ENCODE results near the gene FBXW7.

FBXW7 gene

GRCh38 chr4:152512483-152512882 lies 23.4 kb downstream of the FBXW7 start:
- no peak for DNase-seq (ENCODE audit: low read depth, low spot score)

DNA sequence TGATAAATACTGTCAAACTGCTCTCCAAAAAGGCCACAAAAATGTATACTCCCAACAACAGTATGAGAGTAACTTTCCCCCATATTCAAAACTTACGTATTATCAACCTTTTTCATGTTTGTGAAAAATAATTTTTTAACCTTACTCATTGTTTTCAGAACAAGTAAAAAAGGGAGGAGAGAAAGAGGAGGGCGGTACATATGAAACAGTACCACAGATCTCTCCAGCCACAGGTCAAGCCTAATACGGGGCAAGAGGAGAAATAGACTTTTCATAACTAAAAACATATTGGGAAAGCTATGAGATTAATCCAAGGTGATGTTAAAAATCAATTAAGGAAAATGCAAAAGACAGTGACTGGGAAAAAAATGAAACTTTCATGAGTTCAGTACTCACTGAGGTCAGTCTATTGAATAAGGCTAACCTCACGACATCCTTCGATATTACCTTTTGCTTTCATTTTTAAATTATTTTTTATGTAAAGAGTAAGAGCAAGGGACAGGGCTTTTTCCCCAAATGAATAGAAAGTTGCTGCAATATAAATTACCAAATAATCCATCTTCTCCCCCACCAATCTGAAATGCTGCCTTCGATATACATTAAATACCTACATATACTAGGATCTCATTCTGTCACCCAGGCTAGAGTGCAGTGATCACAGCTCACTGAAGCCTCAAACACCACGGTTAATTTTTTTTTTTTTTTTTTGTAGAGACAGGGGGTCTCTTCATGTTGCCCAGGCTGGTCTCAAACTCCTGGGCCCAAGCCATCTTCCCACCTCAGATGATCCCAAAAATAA lies 25.3 kb downstream of the FBXW7 start:
- DNase-seq (ENCODE audit: low read depth, low spot score): no peak

GRCh38 chr4:152509595-152510225 lies 26.2 kb downstream of the FBXW7 start:
- DNase-seq (ENCODE audit: low read depth, low spot score): no peak

GRCh38 chr4:152508818-152509217 lies 27.1 kb downstream of the FBXW7 start:
- DNase-seq (ENCODE audit: low read depth, low spot score): no peak

DNA sequence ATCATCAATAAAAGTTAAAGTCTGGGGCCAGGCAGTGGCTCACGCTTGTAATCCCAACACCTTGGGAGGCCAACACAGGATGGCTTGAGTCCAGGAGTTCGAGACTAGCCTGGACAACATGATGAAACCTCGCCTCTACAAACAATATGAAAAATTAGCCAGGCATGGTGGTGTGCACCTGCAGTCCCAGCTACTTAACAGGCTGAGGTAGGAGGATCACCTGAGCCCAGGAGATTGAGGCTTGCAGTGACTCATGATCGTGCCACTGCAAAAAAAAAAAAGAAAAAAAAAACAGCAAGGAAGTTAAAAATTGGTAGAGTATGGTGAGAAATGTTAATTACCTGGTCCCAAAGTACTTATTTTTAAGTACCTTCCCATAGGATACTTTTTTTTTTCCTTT lies 27.5 kb downstream of the FBXW7 start:
- no peak for DNase-seq (ENCODE audit: low read depth, low spot score)

GRCh38 chr4:152503653-152504290 lies 32.1 kb downstream of the FBXW7 start:
- no peak for DNase-seq (ENCODE audit: low read depth, low spot score)

DNA sequence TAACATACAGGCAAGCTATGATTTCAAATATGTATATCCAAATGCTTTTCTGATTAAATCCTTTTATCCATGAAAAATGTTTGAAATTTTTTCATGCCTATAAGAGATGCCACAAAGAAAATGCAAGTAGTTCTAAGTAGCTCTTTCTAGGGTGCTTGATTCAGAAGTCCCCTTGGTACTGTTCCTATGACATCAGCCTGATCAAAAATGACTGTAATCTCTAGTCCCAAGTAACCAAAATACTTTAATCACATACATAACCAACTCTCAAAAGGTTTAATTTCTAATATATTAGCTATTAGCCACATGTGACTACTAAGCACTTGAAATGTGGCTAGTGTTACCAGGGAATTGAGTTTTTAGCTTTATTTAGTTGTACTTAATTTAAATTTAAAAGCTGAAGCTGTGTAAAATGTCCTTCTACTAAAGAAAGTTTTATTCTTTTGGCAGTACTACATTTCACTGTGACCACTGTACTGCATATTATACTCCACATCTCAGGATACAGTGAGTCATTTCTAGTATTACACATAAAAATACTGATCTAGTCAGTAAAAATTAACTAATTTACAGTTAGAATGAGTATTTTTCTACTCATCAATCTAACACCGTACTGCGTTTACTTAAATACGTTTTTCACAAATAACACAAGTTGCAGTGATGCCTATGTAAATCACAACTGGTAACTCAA lies 33.9 kb downstream of the FBXW7 start:
- DNase-seq (ENCODE audit: low read depth, low spot score): no peak

DNA sequence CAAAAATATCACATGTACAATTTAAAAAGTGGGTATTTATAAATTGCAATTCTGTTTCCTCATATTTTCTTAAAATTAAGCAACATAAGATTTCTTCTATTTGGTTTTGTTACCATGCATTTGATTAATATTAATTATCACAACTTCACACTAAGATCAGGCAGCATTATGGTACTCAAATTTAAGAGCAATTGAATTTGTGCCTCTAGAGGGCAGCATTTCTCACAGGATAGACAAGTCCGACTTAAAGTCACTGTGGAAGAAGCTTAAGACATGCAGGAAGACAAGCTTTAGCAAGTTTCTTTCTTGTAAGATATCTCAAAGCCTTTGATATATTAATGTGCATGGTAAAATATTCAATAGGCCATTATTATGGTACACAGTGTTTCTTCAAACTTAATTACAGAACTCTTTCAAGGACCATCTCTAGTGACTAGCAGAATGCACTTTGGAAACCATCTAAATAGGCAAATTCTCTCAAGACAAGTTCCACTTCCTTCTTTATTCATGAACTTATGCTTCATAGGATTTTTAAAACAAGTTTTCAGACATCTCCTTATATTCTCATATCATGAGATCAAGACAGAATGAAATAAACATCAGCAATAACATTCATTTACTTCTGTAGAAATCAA lies 35.0 kb downstream of the FBXW7 start:
- DNase-seq (ENCODE audit: low read depth, low spot score): peak; percentile 53

DNA sequence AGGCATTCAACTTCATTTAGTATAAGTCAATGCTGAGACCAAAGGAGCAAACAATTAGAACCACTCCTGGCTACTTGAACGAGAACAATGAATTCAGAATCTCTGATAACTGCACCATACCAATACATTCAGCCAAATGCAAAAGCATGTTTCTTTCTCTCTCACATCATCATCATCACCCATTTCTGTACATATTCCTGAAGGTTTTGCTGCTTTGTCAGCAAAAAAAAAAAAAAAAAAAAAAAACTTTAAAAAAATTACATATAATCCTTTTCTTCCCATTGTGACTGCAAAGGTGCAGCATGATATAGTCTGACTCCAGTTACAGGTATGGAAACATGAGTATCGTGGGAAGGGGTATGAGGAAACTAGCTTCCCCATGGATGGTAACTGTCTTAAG lies 35.6 kb downstream of the FBXW7 start:
- DNase-seq (ENCODE audit: low read depth, low spot score): no peak

- no peak for DNase-seq (ENCODE audit: low read depth, low spot score)
These were observed 36.5 kb downstream of the FBXW7 start for GRCh38 chr4:152499344-152499743.

GRCh38 chr4:152494020-152494419 lies 41.9 kb downstream of the FBXW7 start:
- no peak for DNase-seq (ENCODE audit: low read depth, low spot score)

DNA sequence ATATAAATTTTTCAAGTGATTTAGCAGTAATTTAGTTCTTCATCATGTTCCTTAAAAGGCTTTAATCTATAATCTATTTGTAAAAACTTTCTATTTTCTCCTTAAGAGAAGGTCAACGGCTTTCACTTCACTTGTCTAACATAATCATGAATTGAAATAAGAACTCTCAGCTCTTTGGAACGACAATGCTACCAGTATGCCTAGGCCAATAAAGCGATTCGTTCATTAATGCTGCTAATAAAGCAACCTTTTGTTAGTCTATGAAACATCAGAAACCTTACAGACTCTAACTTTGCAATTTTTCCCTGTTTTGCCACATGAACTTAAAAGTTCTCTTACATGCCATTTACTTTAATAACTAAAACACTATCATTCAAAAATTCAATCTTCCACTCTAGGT lies 47.6 kb downstream of the FBXW7 start:
- no peak for DNase-seq (ENCODE audit: low read depth, low spot score)

DNA sequence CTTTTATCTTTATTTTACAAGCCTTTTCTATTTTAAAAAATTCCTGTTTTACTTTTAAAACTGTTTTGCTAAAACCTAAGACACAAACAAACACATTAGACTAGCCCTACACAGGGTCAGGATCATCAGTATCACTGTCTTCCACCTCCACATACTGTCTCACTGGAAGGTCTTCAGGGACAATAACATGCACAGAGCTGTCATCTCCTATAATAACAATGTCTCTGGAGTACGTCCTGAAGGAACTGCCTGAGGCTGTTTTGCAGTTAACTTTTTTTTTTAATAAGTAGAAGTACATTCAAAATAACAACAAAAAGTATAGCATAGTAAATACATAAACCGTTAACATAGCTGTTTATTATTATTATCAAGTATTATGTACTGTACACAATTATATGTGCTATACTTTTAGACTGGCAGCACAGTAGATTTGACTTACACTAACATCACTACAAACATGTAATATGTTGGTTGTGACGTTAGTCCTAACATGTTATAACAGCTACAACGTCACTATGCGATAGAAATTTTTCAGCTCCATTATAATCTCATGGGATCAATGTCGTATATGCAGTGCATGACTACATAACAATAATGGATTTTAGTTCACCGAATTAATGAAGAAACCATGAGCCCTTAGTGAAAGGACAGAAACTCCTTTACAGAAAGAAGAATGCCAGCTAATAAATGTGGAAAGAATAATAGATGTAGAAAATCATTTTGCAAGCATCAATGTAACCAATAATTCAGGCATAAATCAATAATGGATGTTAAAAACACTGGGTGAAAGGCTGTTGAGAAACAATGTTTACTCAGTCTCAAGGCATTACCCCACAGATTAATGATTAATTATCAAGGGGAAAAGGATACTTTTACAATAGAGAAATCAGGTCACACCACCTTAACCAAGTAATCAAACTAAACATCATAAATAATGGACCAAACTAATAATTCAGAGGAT lies 49.2 kb downstream of the FBXW7 start:
- no peak for DNase-seq (ENCODE audit: low read depth, low spot score)

- DNase-seq (ENCODE audit: low read depth, low spot score): peak; percentile 1
These were observed 50.1 kb downstream of the FBXW7 start for GRCh38 chr4:152485726-152486276.

DNA sequence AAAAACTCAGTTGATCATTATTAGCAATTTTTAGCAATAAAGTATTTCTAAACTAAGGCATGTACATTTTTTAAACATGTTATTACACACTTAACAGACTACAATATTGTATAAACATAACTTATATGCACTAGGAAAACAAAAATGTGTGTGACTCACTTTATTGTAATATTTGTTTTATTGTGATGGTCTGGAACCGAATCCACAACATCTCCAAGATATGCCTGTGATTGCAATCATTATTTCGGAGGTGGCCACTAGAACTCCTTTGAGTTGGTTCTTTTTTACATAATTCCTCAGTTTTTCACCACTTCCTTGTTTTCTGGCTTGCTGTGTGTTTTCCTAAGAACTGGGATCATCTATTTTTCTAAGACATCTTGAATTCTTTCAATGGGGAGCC lies 53.7 kb downstream of the FBXW7 start:
- DNase-seq (ENCODE audit: low read depth, low spot score): no peak

- DNase-seq (ENCODE audit: low read depth, low spot score): no peak
These were observed 55.0 kb downstream of the FBXW7 start for GRCh38 chr4:152480901-152481300.

DNA sequence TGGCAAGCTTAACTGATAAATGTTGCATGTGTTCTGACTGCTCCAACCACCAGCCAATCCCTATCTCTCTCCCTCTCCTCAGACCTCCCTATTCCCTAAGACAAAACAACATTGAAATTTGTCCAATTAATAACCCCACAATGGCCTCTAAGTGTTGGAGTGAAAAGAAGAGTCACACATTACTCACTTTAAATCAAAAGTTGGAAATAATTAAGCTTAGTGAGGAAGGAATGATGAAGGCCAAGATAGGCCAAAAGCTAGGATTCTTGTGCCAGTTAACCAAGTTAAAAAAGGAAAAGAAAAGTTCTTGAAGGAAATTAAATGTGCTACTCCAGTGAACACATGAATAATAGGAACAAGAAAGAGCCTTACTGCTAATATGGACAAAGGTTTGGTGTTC lies 55.6 kb downstream of the FBXW7 start:
- DNase-seq (ENCODE audit: low read depth, low spot score): no peak

DNA sequence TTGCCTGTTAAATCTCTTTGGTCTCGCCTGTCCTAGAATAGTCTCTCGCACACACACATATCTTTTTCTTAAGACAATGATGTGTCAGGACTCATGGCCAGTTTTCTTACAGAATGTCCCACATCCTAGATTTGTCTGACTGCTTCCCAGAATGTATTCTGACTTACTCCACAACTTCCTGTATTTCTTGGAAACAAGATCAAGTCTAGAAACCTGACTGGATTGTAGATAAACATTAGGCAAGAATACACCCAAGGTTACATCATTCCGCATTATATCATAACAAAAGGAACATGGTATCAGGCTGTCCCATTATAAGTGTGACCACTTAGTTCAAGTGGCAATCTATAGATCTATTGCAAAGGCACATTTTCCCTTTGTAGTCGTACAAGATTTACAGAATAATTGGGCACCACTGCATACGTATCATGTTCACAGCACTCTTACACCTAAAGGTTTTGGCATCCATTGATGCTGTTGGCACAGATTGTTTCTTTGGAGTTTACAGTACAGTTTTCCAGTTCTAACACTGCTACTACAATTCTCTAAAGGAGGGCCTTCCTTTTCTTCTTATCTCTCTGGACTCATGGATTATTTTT lies 56.4 kb downstream of the FBXW7 start:
- no peak for DNase-seq (ENCODE audit: low read depth, low spot score)

GRCh38 chr4:152478461-152479237 lies 57.2 kb downstream of the FBXW7 start:
- no peak for DNase-seq (ENCODE audit: low read depth, low spot score)

Measured in activated CD4-positive, CD25-positive, alpha-beta regulatory T cell treated with anti-CD3 and anti-CD28 coated beads, Interleukin-2, amount 50 U/mL, for 16 hours (primary cell).